Activated CD8-positive, alpha-beta memory T cell treated with anti-CD3 and anti-CD28 coated beads for 24 hours (primary cell): ENCODE data around the gene MYO9A.

ENCODE experiments used
- DNase-seq: peaks from one replicate; pipeline ENCODE4 v3.0.0-alpha.2; 2020

The MYO9A gene

DNA sequence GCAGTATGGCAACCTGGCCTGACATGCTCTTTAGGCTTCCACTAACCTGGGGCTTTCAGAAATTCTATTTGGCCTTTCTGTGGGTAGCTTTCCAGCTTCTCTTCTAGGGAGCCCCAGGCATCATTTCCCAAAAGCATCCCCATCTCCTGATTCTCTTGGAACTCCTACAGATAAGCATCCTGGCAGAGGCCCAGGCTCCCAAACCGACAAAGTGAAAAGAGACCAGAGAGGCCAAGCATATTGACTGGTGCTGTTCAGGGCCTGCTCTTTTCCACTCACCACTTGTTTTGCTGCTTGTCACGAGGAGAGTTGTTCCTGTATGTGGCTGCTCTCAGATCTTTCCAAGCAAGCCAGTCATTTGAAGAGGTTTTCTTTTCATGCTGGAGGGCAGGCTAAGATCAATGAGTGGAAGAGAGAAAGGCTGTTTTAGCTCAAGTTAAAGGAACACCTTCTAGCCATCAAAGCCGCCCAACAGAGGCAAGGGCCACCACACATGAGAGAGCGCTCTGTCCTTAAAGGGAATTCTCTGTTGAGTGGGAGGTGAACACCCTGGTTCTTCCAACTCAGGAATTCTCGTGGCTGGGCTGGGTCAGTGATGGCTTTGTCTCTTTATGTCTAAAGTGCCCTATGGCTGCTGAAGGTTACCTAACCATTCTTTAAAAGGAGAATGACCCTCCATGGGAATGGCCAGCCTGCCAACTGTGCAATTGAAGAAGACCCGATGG is 338.7 kb downstream of the MYO9A start:
- DNase-seq: no peak

DNA sequence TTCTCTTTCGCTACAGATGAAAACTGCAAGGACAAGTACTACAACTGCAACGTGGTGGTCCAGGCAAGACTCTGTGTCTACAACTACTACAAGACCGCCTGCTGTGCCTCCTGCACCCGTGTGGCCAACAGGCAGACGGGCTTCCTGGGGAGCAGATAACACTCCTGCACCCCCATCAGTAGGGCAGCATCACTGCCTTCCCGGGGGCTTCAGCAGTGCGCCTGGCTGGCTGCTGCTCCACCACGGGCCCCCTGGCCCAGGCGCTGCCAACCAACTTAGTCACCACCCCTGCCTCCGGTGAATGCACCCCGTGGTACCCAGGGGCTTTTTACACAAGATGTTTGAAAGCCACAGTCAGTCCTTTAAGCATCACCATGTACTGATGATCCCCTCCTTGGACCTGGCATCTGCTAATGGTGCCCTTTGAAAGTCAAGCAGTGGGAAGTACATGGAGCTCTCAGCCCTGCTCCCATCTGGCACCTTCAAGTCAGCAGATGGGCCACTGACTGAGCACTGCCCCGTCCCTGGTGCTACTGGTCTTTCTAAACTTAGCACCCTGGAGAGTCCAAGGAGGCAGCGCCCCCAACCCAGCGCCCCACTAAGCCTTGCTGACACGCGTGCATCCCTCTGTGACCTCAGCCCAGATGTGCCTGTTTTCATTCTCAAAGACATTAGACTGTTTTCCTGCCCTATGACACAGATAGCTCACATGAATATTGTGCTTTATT is 340.6 kb downstream of the MYO9A start:
- DNase-seq: no peak

DNA sequence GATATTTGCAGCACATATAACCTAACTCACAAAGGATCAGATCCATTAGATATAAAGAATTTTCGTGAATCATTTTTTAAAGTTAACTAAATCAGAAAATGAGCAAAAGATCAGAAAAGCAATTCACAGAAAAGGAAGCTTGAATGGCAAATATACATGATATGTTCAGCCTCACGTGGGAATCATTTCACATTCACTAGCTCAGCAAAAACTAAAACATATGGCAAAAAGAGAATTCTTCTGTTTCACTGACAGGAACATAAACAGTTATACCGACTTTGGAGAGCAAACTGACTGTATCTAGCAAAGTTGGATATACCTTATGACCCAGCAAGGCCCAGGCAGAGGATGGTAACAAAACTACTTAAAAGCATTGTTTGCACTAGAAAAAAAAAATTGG is 341.6 kb downstream of the MYO9A start:
- no peak for DNase-seq

DNA sequence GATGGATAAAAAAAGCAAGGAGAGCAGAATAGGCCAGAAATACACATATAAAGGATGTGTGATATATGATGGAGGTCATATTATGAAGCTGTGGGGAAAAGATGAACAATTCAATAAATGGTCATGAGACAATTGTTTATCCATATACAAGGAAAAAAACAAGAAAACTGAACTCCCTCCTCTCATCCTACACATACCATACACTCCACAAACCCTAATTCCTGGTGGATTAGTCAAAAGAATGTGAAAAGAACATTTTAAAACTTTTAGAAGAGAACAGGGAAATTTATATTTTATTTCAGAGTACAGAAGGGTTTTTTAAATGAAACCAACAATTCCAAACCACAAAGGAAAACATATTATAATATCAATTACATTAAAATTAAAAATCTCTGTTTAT is 342.1 kb downstream of the MYO9A start:
- no peak for DNase-seq

DNA sequence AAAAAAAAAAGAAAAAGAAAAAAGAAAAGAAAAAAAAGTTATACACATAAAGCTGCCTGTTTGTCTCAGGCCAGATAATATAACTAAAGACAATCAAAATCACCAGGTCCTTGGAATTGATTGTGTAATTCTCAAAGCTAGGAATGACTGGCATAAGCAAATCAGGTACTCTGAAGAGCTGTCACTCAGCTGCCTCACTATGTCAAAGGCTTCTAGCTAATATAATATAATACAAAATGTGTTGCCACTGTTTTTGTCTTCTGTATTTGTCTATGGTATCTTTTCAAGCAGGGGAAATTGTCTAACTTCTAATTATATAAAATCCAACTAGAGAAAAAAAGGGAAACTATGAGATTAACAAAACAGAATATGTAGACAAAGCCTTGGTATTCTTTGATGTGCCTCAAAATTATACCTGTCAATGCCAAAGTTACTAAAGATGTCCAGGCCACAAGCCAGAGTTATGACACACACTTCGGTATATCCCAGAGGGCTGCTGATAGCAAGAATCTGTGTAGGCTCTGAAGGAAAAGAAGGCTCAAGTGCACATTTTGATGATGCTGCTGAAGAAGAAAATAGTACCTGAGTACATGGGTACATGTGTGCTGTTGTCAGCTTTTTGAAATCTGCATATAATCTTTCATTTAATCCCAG is 344.6 kb downstream of the MYO9A start:
- DNase-seq: no peak
